HepG2 (cell line): ENCODE results near the gene PBX1. TPM values are rescaled to one million over a fixed set of nuclear protein-coding genes. Genes with fewer than 3 reads are reported as not detected.

Experiments
- CTCF ChIP-seq: sonication (generic); formaldehyde crosslinking; IDR thresholded peaks from 2 replicates; pipeline ENCODE4 v1.5.0; 2020; ENCODE audit warnings: mild to moderate bottlenecking, missing genetic modification reagents, moderate library complexity
- DMAP1 ChIP-seq: IDR thresholded peaks from 2 replicates; pipeline ENCODE4 v1.6.1; 2016
- ZBTB40 ChIP-seq, 2 experiments: fragments of 450-650 bp in 1 of 2; sonication (generic) in 1 of 2; formaldehyde crosslinking in 1 of 2; IDR thresholded peaks; 2 replicates each; pipeline versions ENCODE4 v1.6.1 to v1.8.0; 2016 to 2022; ENCODE audit warnings: antibody characterized with exemption in 1 of 2, mild to moderate bottlenecking in 1 of 2, missing genetic modification reagents in 1 of 2
- ZKSCAN1 ChIP-seq: fragments of 150-350 bp; IDR thresholded peaks from 2 replicates; pipeline ENCODE4 v1.6.1; 2014; ENCODE audit warnings: low read length
- ZMAT3 ChIP-seq: sonication (generic); formaldehyde crosslinking; conservative IDR thresholded peaks from 2 replicates; pipeline ENCODE4 v1.7.0; 2021; ENCODE audit warnings: missing genetic modification reagents
- ZNF746 ChIP-seq: sonication (generic); formaldehyde crosslinking; IDR thresholded peaks from 2 replicates; pipeline ENCODE4 v1.8.0; 2022; ENCODE audit warnings: mild to moderate bottlenecking, missing genetic modification reagents
- polyA plus RNA-seq, 8 experiments: library from polyadenylated mRNA; depleted of rRNA in 3 of 8; stranded (reverse) in 7 of 8; unstranded in 1 of 8; fragments of >200 nt; fragmentation: Illumina TruSeq in 4 of 8; extraction: Trizol in 4 of 8; gene quantifications; 2 replicates each; pipeline versions ENCODE4 v1.2.1 to v1.2.3, GENCODE V29; 2011 to 2016; ENCODE audit warnings: low read depth in 4 of 8, missing spikeins in 1 of 8, mixed read lengths in 1 of 8; ENCODE audit not compliant: insufficient read depth in 1 of 8
- total RNA-seq, 5 experiments: library from RNA; depleted of rRNA; stranded (reverse); fragments of >200 nt; fragmentation: Illumina TruSeq; extraction: Trizol; gene quantifications; 2 replicates each; pipeline ENCODE4 v1.2.3, GENCODE V29; 2016; ENCODE audit warnings: low read depth in 1 of 5

The PBX1 gene
- total and polyA plus RNA-seq, 2 of the 13 experiments (the other 11 are each of a cell fraction or from before 2014, with no cell fraction given), result 0.24 TPM; not detected in 1

GRCh38 chr1:164813776-164814175 lies 254.8 kb downstream of the PBX1 start (continued):
- TF ChIP-seq ZBTB40 (IDR thresholded peaks at IDR 0.05) (no peak), ZBTB40 (CRISPR knock-in tag; IDR thresholded peaks at IDR 0.05) (no peak), ZMAT3 (CRISPR knock-in tag) (no peak), ZKSCAN1 (no peak), DMAP1 (CRISPR knock-in tag) (no peak), CTCF (CRISPR knock-in tag) (no peak), ZNF746 (CRISPR knock-in tag) (no peak)
